Keratinocyte (primary cell): ENCODE results near the gene PPM1M. TPM values are rescaled to one million over a fixed set of nuclear protein-coding genes. Genes with fewer than 3 reads are reported as not detected.

Experiments used
- DNase-seq: peaks from one replicate; pipeline ENCODE4 v3.0.0-alpha.2; 2011; ENCODE audit warnings: low read depth, missing footprints, low spot score
- FAIRE-seq: peaks from 2 replicates; lab custom pipeline; 2011; peaks lifted over from hg19 to GRCh38; lab: Jason Lieb, UNC
- H2AFZ ChIP-seq: 2 replicates; pipeline ENCODE4 v1.6.0; 2012; ENCODE audit warnings: low read length, control low read depth, inconsistent platforms; ENCODE audit not compliant: control insufficient read depth
- H3K27ac ChIP-seq: 2 replicates; pipeline ENCODE4 v1.5.1; 2011; ENCODE audit warnings: low read length; ENCODE audit not compliant: control insufficient read depth, insufficient read depth
- H3K27me3 ChIP-seq: 3 replicates; pipeline ENCODE4 v1.6.0; 2011; ENCODE audit warnings: low read length; ENCODE audit not compliant: control insufficient read depth, insufficient read depth; ENCODE audit errors: extremely low read depth
- H3K36me3 ChIP-seq, 2 experiments: 2 replicates in 1 of 2; 3 replicates in 1 of 2; pipeline ENCODE4 v1.5.1; 2011; ENCODE audit warnings: low read length in 2 of 2, mild to moderate bottlenecking in 1 of 2; ENCODE audit not compliant: control insufficient read depth in 2 of 2, insufficient read depth in 2 of 2; ENCODE audit errors: extremely low read depth in 1 of 2
- H3K4me1 ChIP-seq: 3 replicates; pipeline ENCODE4 v1.5.1; 2011; ENCODE audit warnings: low read length; ENCODE audit not compliant: control insufficient read depth, insufficient read depth; ENCODE audit errors: extremely low read depth
- H3K4me2 ChIP-seq: 3 replicates; pipeline ENCODE4 v1.6.0; 2011; ENCODE audit warnings: low read depth, low read length; ENCODE audit not compliant: control insufficient read depth, insufficient read depth; ENCODE audit errors: extremely low read depth
- H3K4me3 ChIP-seq, 3 experiments: fragments of 200-600 bp in 1 of 3; sonication (generic) in 1 of 3; 2 replicates in 2 of 3; 3 replicates in 1 of 3; pipeline ENCODE4 v1.5.1; 2011 to 2016; ENCODE audit warnings: low read length in 3 of 3, mild to moderate bottlenecking in 3 of 3, control low read depth in 2 of 3, inconsistent platforms in 1 of 3, low read depth in 1 of 3, mixed read lengths in 1 of 3, mixed run types in 1 of 3, moderate library complexity in 1 of 3; ENCODE audit not compliant: control insufficient read depth in 2 of 3, insufficient read depth in 2 of 3; ENCODE audit errors: extremely low read depth in 1 of 3
- H3K79me2 ChIP-seq: 2 replicates; pipeline ENCODE4 v1.6.0; 2012; ENCODE audit warnings: low read length; ENCODE audit not compliant: control insufficient read depth, insufficient read depth
- H3K9ac ChIP-seq: 3 replicates; pipeline ENCODE4 v1.6.0; 2011; ENCODE audit warnings: low read length; ENCODE audit not compliant: control insufficient read depth, insufficient read depth; ENCODE audit errors: extremely low read depth
- H3K9me1 ChIP-seq: 3 replicates; pipeline ENCODE4 v1.6.0; 2011; ENCODE audit warnings: low read length; ENCODE audit not compliant: control insufficient read depth, insufficient read depth; ENCODE audit errors: extremely low read depth
- H3K9me3 ChIP-seq: 2 replicates; pipeline ENCODE4 v1.5.1; 2012; ENCODE audit warnings: low read depth, low read length; ENCODE audit not compliant: control insufficient read depth
- H4K20me1 ChIP-seq: 3 replicates; pipeline ENCODE4 v1.6.0; 2011; ENCODE audit warnings: low read length; ENCODE audit not compliant: control insufficient read depth, insufficient read depth; ENCODE audit errors: extremely low read depth
- EZH2 ChIP-seq: IDR thresholded peaks from one replicate; pipeline ENCODE4 v1.6.1; 2012; ENCODE audit warnings: inconsistent platforms, mild to moderate bottlenecking, low read length, moderate library complexity
- dilution Hi-C: fragments of 300-500 bp; cut with MboI; formaldehyde crosslinking; loops from one replicate; pipeline ENCODE4 v1.7.0; 2020; ENCODE audit warnings: low sequenced_read_pairs; ENCODE audit not compliant: extremely low pct_ligation_motif_present
- polyA plus RNA-seq, 5 experiments: library from polyadenylated mRNA; depleted of rRNA in 3 of 5; stranded (reverse) in 3 of 5; stranded (forward) in 1 of 5; unstranded in 1 of 5; fragments of >200 nt; gene quantifications; 1 replicate in 1 of 5; 2 replicates in 3 of 5; 3 replicates in 1 of 5; pipeline versions ENCODE4 v1.2.1 to v1.2.3, GENCODE V29; 2011 to 2012; ENCODE audit warnings: missing spikeins in 2 of 5, low read depth in 1 of 5, low replicate concordance in 1 of 5
- TF ChIP-seq, protein P1 (sequence below), 3 experiments: IDR thresholded peaks in 1 of 3; conservative IDR thresholded peaks in 1 of 3; optimal IDR thresholded peaks in 1 of 3; 2 replicates in 2 of 3; 3 replicates in 1 of 3; pipeline versions ENCODE3 to v1.5.1; 2011; ENCODE audit warnings: low read length in 3 of 3, mild to moderate bottlenecking in 3 of 3, moderate library complexity in 2 of 3, control low read depth in 1 of 3, inconsistent platforms in 1 of 3; ENCODE audit not compliant: insufficient read depth in 2 of 3; ENCODE audit errors: extremely low read depth in 1 of 3

The PPM1M gene
- polyA plus RNA-seq, 1 donor (not counting 4 experiments of a cell fraction or from before 2014, with no cell fraction given), result 6.4 TPM

DNA sequence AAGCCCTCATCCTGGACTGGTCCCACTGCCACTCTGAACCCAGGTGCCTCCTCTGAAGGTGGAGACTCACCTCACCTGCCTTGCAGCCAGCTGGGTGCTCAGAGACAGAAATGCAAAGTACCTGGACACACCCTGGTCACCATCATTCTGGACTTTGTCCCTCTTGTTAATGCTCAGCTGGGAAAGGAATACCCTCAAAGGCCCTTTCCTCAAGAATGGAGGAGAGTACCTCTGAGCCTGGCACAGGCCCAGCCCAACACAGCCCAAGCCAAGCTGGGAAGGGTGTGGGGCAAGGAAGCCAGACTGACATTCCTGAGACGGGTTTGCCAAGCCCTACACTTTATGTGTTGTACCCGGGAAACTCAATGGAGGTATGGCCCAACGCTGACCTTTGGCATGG, 48.6 kb upstream of the PPM1M start:
- H3K27ac ChIP-seq, result peak overlapping the region; percentile 58
- DNase-seq (no peak), FAIRE-seq (peak; percentile 34)
- no peak overlapping the region for H2AFZ ChIP-seq
- dilution Hi-C loops, result no loop called here
- H3K36me3 ChIP-seq, result peaks cover 4 to 12% of the 10 kb centered on the region in 2 experiments
- TF ChIP-seq EZH2, result no peak
- TF ChIP-seq, protein P1, sequence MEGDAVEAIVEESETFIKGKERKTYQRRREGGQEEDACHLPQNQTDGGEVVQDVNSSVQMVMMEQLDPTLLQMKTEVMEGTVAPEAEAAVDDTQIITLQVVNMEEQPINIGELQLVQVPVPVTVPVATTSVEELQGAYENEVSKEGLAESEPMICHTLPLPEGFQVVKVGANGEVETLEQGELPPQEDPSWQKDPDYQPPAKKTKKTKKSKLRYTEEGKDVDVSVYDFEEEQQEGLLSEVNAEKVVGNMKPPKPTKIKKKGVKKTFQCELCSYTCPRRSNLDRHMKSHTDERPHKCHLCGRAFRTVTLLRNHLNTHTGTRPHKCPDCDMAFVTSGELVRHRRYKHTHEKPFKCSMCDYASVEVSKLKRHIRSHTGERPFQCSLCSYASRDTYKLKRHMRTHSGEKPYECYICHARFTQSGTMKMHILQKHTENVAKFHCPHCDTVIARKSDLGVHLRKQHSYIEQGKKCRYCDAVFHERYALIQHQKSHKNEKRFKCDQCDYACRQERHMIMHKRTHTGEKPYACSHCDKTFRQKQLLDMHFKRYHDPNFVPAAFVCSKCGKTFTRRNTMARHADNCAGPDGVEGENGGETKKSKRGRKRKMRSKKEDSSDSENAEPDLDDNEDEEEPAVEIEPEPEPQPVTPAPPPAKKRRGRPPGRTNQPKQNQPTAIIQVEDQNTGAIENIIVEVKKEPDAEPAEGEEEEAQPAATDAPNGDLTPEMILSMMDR (optimal IDR thresholded peaks at IDR 0.05 in 1 of 3, IDR thresholded peaks at IDR 0.05 in 1 of 3, conservative IDR thresholded peaks at IDR 0.05 in 1 of 3; ENCODE audit: extremely low read depth in 1 of 3, insufficient read depth in 2 of 3, low read length in 3 of 3), result no peak
- H4K20me1 ChIP-seq, result no peaks in the 10 kb centered on the region
- peaks cover 15% of the 10 kb centered on the region for H3K79me2 ChIP-seq
- H3K4me3 ChIP-seq, result peak overlapping the region in 1 of 3 experiments; percentile 92
- peaks cover 23% of the 10 kb centered on the region for H3K4me1 ChIP-seq
- peak overlapping the region; percentile 83 for H3K4me2 ChIP-seq
- no peaks in the 10 kb centered on the region for H3K9me1 ChIP-seq
- no peaks in the 10 kb centered on the region for H3K27me3 ChIP-seq
- no peaks in the 10 kb centered on the region for H3K9me3 ChIP-seq
- no peak overlapping the region for H3K9ac ChIP-seq

DNA sequence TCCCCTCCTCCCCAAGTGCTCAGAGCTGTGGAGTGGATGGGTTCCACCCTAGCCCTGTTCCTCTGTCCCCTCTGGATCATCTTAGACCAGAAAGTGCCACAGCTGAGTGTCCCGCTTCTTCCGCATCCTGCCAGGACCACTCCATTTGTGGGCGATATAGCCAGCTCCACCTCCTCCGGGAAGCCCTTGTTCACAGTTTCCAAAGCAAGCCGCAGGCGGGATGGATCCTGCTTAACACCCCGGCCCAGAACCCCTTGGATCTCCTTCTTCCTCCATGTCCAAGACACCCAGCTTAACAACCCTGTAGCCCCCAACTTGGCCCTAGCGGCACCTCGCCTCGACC, 48.1 kb upstream of the PPM1M start:
- Histone ChIP-seq H3K9ac (peak overlapping the region; percentile 86), H3K9me3 (no peaks in the 10 kb centered on the region), H3K4me2 (peak overlapping the region; percentile 83), H3K27me3 (no peaks in the 10 kb centered on the region), H3K9me1 (no peaks in the 10 kb centered on the region), H3K36me3 (peaks cover 6 to 16% of the 10 kb centered on the region in 2 experiments), H3K4me3 (peak overlapping the region; percentile 40 to 92 (median 62)), H4K20me1 (no peaks in the 10 kb centered on the region), H3K27ac (peak overlapping the region; percentile 58), H3K79me2 (peaks cover 17% of the 10 kb centered on the region), H3K4me1 (peaks cover 23% of the 10 kb centered on the region), H2AFZ (peak overlapping the region; percentile 77)
- dilution Hi-C loops, result no loop called here
- no peak for TF ChIP-seq EZH2
- TF ChIP-seq, protein P1 (optimal IDR thresholded peaks at IDR 0.05 in 1 of 3, IDR thresholded peaks at IDR 0.05 in 1 of 3, conservative IDR thresholded peaks at IDR 0.05 in 1 of 3; ENCODE audit: extremely low read depth in 1 of 3, insufficient read depth in 2 of 3, low read length in 3 of 3), result no peak
- DNase-seq (no peak), FAIRE-seq (peak; percentile 13)
